ENCODE measurements around the gene CRLF1.
"Not testable (repeated sequence)": the region's sequence is repeated elsewhere in the genome, so short reads cannot be mapped to it uniquely, and the experiment has no call there.

Gene CRLF1

DNA sequence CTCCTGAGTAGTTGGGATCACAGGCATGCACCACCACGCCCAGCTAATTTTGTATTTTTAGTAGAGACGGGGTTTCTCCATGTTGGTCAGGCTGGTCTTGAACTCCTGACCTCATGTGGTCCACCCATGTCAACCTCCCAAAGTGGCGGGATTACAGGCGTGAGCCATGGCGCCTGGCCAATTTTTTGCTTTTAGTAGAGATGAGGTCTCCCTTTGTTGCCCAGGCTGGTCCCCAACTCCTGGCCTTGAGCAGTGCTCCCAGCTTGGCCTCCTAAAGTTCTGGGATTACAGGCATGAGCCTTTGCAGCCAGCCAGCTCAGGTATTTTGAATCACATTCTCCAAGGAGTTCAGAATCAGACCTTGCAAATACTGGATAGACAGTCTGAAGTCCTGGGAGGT is 13.9 kb downstream of the CRLF1 start:
- DNase-seq (ENCODE audit: low spot score), result not testable (repeated sequence)

DNA sequence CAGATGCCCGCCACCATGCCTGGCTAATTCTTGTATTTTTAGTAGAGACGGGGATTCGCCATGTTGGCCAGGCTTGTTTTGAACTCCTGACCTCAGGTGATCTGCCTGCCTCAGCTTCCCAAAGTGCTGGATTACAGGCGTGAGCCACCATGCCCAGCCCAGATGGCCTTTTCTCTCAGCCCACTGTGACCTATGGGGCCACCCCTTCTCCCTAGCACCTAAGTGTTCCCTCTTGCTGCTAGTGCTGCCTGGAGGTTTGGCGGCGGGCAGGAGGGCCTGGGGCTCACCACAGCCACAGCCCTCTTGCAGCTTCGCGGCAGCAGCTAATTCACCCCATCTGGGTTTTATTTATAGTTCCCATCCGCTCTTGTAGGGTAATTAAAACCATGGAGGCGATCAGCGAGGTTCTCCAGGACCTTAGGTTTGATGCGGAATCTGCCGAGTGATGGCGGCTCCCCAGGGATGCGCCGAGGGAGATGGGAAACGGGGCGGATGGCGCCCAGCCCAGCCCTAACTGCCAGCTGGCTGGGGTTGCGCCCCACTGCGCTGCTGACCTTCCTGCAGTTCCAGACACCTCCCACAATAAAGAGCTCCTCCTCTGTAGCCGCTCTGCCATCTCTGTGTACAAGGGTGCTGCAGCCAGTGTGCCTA is 14.7 kb downstream of the CRLF1 start:
- no peak for DNase-seq (ENCODE audit: low spot score)

DNA sequence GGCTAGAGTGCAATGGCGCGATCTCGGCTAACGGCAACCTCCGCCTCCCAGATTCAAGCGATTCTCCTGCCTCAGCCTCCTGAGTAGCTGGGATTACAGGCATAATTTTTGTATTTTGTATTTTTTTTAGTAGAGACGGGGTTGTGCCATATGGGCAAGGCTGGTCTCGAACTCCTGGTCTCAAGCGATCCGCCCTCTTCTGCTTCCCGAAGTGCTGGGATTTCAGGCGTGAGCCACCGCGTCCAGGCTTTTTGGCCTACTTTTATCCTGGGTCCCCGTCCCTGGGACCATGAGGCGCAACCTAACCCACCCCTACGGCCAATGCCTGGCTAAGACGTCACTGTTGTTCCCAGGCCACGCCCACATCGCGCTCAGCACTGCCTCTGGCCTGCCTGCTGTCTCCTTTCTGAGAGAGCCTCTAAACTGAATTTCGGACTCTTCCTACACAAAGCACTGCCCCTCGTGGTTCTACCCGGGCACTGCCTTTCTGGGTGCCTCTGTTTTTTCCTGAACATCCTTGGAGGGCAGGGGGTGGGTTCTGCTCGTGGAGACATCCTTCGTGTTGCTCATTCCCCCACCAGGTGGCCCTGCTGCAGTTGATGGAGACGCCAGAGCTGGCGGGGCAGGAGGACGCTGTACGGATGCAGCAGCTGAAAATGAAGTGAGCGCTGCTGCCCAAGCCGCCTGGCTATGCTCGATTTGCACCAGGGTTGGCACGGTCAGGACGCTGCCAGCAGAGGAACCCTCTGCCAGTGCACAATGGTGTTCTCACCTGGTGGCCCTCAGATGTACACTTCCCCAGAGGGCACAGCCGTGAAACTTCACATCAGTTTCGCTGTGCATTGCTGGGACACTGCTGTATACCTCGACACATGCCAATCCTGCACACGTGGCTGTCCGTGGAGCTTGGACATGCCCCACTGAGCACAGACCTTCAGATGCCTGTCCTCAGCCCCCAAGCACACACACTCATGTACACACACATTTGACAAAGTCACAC is 16.0 kb downstream of the CRLF1 start:
- no peak for DNase-seq (ENCODE audit: low spot score)

DNA sequence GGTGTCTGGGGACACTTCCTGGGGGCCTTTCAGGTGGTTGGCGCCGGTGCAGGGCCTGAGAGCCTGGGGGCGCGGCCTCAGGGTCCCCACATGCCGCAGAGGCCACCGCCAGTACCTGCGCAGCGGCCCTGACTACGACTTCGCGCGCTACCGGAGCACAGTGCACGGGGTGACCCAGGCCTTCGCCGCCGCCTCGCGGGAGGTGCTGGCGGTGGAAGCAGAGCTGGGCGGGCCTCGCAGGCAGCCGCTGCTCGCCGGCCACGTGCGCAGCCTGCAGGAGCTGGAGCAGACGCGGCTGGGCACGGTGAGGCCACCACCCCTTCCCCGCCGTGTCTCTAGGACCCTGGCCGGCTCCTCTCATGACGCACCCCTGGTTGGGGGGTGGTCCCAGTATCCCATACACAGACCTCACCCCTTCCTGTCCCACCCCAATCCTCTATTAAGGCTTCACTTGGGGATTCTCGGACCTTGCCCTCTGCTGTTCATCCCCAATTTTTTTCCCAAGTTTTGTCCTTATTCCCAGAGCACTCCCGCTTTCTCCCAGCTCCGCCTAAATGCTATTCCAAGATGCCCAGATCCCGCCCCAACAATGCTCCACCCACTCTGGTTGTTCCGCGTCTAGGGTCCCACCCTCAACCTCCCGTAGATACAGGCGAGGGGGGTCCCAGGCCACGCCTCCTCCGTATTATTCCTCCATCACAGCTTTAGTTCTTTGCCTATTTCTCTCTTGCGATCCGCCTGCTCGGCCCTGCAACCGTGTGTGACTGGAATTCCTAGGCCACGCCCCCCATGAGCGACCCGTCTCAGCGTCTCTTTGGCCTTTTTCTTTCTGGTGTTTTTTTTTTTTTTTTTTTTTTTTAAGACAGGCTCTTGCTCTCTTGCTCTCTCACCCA is 17.0 kb downstream of the CRLF1 start:
- DNase-seq (ENCODE audit: low spot score), result peak; percentile 71

DNA sequence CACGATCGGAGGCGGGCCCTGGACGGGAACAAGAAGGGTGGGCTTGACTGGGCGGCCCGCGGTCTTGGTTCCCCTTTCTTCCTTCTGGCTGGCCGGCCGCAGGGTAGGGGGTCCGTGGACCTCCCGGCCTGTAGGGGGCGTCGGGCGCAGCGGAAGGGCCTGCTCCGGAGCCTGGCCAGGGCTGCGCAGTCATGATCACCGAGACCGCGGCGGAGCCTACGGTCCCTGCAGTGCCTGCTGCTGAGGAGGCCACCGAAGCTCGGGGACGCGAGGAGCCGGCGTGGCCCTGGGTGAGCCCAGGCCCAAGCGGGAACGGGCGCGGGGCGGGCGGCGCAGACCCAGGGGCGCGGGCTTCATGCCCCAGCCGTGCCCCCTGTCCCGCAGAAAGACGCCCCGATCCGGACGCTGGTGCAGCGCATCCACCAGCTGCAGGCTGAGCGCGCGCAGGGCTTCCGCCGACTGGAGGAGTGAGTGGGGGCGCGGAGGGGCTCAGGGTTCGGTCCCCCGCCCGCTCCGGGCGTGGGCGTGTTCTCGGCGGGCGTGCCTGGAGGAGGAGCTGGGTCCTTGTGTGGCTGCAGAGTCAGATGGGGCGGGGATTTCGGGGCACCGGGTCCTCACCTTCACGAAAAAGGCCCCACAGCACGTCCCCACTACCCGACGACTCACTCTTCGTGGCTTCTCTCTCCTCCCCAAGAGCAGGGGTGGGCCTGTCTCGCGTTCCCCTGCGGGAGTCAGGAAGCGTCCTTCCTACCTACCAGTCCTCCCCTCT is 17.8 kb downstream of the CRLF1 start, which contains the start of gene REX1BD:
Gene REX1BD (plus strand): TSS at position 188 of the 769 bp plus-strand sequence. CDS start 4 bp downstream, at position 192.
- peak; percentile 83 for DNase-seq (ENCODE audit: low spot score)

DNA sequence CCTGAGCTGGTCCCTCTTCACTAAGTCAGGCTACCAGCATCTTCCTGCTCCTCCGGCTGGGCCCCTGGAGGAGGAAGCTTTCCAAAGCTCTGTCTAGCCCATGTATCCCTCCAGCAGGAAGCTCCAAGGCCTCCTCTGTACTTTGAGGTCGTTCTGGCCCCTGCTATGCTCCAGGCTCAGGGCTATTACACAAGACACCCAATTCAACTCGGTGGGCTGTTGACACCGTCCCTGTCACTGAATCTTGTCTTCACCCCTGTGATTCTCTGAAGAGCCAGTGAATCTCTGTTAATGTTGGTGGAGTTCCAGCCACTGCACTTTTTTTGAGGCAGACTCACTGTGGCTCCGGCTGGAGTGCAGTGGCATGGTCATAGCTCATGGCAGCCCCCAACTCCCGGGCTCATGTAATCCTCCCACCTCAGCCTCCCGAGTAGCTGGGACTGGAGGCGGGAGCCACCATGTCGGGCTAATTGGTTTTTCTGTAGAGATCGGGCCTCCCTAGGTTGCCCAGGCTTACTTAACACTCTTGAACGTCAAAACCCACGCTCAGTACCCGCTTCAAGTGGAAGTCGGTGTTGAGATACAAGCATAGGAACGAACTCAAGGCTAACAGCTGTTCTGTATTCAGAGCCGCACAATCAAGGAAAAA is 18.5 kb downstream of the CRLF1 start:
- DNase-seq (ENCODE audit: low spot score), result no peak

DNA sequence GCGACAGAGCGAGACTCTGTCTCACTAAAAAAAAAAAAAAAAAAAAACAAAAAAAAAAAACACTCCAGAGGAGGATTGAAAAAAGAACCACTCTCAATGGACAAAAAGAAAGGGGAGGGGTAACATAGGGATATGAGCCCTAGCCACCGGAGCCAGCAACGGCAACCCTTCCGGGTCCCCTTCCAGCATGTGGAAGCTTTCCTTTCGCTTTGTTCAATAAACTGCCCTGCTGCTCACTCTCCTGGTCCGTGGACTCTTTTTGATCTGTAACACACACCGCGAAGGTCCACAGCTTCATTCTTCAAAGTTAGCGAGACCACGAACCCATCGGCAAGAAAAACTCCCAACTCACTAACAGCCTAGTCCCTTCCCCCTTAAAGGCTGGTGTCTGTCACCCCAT is 19.0 kb downstream of the CRLF1 start:
- no peak for DNase-seq (ENCODE audit: low spot score)

DNA sequence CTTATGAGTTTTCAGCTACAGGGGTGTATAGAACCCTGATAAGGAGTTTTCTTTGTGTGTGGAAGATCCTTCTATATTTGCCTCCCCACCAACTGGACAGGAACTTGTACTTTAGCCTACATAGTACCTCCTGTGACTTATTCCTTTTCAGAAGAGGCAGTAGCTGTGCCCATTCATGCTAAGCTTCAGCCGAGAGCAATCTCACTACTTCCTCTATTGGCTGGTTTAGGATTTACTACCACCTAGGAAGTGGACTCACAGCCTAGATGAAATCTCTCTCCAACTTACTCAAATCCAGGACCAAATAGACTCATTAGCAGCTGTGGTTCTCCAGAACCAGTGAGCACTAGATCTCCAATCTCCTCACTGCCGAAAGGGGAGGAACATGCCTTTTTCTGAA is 20.3 kb downstream of the CRLF1 start:
- peak; percentile 32 for DNase-seq (ENCODE audit: low spot score)

DNA sequence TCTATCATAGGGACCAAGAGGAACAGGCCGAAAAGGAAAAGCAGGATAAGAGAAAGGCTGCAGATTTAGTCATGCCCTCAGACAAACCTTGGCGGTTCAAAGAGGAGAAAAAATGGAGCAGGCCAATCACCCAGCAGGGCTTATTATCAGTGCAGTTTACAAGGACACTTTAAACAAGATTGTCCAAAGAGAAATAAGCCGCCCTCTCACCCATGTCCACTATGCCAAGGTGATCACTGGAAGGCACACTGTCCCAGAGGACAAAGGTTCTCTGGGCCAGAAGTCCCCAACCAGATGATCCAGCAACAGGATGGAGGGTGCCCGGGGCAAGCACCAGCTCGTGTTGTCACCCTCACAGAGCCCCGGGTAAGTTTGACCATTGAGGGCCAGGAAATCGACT is 26.3 kb downstream of the CRLF1 start:
- no peak for DNase-seq (ENCODE audit: low spot score)

DNA sequence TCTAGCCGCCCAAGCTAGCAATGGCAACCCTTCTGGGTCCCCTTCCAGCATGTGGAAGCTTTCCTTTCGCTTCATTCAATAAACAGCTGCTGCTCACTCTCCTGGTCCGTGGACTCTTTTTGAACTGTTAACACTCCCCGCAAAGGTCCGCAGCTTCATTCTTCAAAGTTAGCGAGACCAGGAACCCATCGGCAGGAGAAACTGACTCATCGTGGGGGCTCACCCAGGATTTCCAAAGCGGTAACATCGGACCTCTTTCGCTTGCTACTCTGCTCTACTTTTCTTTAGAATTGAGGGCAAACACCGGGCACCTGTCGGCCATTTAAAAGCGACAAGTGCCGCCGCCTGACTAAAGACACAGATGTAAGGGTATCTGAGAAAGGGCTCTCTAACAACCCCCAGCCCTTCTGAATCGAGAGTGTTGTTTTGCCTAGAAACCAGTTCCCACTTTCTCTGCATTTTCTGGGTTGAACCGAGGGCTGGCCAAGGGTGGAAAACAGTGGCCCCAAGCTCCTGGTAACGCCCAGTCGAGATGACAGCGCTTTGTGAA is 29.2 kb downstream of the CRLF1 start:
- no peak for DNase-seq (ENCODE audit: low spot score)

DNA sequence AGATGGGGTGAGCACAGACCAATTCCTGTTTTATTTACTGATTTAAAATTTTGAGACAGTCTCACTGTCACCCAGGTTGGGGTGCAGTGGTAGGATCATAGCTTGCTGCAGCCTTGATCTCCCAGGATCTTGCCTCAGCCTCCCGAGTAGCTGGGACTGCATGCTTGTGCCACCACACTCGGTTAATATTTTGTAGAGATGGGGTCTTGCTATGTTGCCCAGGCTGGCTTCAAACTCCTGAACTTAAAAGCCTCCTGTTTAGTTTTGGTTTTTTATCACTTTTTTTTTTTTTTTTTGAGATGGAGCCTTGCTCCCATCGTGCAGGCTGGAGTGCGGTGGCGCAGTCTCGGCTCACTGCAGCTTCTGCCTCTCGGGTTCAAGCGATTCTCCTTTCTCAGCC is 30.2 kb downstream of the CRLF1 start:
- DNase-seq (ENCODE audit: low spot score), result no peak

DNA sequence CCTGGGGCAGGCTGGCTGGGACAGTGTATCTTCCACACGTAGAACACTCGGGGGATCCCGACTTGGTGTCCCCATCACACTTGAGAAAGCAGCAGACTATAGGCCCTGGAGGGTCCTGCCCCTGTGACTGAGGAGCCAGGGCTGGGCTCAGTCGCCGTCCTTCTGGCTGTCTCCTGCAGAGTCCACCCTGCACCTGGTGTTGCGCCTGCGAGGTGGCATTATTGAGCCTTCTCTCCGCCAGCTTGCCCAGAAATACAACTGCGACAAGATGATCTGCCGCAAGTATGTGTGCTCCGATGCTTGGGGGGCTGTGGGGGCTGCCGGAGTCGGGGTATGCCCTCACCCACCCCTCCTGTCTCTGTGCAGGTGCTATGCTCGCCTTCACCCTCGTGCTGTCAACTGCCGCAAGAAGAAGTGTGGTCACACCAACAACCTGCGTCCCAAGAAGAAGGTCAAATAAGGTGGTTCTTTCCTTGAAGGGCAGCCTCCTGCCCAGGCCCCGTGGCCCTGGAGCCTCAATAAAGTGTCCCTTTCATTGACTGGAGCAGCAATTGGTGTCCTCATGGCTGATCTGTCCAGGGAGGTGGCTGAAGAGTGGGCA is 31.8 kb downstream of the CRLF1 start:
- no peak for DNase-seq (ENCODE audit: low spot score)

DNA sequence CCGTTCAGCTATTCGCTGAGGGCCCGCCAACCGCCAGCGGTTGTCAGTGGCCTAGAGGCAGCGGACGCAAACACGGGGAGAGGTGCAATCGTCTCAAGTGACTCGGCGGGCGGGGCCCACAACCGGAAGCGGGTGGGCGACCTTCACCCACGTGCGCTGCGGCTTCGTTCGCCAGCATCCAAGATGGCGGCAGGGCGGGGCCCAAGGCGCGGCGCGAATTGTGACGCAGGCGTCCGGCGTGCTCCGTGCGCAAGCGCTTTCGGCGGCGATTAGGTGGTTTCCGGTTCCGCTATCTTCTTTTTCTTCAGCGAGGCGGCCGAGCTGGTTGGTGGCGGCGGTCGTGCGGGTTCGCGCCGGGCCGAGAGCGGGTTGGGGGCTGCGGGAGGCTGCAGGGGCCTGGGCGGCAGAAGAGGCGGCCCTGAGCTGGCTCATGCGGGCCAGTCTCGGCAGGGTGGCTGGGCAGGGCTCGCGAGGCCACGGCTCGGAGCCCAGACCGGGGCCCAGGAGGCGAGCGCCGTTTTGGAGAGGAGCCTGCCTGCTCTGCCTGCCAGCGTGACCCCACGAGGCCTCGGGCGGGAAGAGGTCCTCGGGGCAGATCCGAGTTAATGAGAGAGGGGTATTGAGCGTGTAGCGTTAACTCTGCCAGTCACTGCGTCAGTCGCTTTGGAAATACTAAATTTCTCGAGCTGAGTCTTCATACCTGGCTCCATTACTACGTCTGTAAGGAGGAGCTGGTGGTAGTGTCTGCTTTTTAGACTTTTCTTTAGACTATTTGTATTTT is 34.8 kb downstream of the CRLF1 start, which contains the start of gene UBA52:
Gene UBA52 (plus strand): TSS at position 294 of the 781 bp plus-strand sequence. CDS start 1,444 bp downstream, outside the sequence.
- peak; percentile 97 for DNase-seq (ENCODE audit: low spot score)

DNA sequence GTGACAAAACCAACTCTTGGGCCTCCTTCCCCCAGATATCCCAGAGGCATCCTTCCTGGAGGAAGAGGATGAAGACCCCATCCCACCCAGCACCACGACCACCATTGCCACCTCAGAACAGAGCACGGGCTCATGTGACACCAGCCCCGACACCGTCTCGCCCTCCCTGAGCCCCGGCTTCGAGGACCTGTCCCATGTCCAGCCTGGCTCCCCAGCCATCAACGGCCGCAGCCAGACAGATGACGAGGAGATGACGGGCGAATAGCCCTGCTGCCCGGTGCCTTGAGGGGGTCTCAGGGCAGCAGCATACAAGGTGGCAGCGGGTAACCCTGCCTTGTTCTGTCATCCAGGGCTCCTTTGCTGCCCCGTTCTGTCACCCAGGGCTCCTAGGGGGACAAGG is 38.2 kb downstream of the CRLF1 start:
- no peak for DNase-seq (ENCODE audit: low spot score)

DNA sequence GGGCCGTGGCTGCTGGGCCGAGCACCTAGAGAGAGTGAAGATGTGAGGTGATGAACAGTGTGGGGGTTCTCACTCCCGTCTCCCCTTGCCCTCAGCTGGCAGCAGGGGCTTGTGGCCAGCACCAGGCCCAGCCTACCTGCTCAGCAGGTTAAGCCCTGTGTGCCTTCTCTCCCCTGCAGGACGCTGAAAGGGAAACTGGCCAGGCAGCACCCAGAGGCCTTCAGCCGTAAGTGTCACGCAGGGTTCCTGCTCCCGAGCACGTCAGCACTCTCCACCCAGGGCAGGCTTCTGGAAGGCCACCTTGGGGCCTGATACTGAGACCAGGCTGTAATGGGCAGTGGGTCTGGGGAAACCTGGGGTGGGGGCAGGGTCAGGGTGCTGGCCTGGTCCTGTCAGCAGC is 39.6 kb downstream of the CRLF1 start:
- no peak for DNase-seq (ENCODE audit: low spot score)

DNA sequence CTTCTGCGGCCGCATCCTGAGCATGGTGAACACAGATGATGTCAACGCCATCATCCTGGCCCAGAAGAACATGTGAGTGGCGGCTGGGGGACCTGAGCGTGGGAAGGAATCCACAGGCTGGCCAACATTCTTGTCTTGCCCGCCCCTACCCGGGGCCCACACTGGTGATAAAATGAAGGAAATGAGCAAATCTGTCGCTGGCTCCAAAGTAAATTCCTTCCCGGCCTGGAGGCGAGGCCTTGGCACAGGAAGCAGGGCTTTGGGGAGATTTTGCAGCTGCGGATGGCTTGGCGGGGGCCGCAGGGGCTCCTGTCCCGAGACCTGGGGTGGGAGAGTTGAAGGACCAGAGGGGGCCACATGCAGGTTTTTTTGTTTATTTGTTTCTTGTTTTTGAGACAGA is 44.5 kb downstream of the CRLF1 start:
- no peak for DNase-seq (ENCODE audit: low spot score)

DNA sequence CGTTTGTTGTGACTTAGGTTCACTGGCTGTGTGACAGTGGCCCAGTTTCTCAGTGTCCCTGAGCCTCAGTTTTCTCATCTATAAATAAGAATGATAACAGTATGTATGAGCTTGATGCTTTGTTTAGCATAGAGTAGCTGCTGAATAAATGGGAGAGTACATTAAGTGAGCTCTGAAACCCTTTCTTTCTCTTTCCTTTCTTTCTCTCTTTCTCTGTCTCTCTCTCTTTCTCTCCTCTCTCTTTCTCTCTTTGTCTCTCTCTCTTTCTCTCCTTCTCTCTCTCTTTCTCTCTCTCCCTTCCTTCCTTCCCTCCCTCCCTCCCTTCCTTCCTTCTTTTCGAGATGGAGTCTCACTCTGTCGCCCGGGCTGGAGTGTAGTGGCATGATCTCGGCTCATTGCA is 46.9 kb downstream of the CRLF1 start:
- no peak for DNase-seq (ENCODE audit: low spot score)

DNA sequence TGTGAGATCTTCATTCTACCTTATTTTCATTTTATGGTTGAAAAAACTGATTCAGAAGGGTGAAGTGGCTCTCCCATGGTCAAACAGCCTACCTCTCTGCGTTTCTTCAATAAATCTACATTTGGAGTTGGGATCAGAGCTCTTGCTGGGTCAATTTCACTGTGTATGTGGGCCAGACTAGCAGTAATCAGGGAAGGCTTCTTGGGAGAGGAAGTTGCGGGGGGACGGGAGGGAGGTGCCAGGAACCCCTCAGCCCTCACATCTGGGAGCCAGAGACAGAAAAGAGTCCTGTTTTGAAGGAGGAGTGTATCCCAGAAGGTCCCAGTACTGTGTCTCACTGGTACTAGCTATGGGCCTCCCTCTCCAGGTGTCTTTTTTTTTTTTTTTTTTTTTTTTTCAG is 48.0 kb downstream of the CRLF1 start:
- no peak for DNase-seq (ENCODE audit: low spot score)

DNA sequence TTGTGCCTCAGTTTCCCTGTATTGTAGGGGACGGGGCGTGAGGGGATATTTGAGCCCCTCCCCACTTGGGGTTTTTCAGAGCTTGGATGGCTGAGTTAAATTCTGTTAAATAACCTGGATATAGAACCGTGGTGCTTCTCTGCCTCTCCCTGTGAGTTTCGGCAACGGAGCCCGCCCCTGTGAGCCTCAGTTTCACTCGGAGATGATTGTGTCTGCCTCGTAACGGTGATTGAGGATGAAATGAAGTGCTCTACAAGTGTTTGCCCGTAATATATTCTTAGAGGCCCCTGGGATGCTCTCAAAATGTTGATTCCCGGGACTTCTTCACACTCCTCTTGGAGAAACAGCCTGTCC is 48.4 kb downstream of the CRLF1 start:
- no peak for DNase-seq (ENCODE audit: low spot score)
